Natural killer cell (primary cell): Measurements from ENCODE around the gene POU4F1. TPM values are rescaled to one million over a fixed set of nuclear protein-coding genes. Genes with fewer than 3 reads are reported as not detected.
A peak's percentile ranks its signal among the peaks of the same experiment; 100 is the strongest.

Experiments
- ATAC-seq, 3 donors: fragments of 150-1000 bp in 2 of 3; fragments of 200-7000 bp in 1 of 3; cut with Tn5 transposase; 1 replicate in 1 of 3; 2 replicates in 2 of 3; pipeline ENCODE4 v1.10.0; 2021; ENCODE audit warnings: mild to moderate bottlenecking in 2 of 3, moderate library complexity in 2 of 3
- DNase-seq, 2 donors: peaks; one replicate each; pipeline versions ENCODE4 v3.0.0 to v3.0.0-alpha.2; 2013 to 2021; ENCODE audit warnings: mixed read lengths in 1 of 2
- H3K27ac ChIP-seq: one replicate; pipeline ENCODE4 v1.5.1; 2013; ENCODE audit warnings: mild to moderate bottlenecking, low read length
- H3K27me3 ChIP-seq: one replicate; pipeline ENCODE4 v1.6.1; 2013; ENCODE audit warnings: low read length; ENCODE audit not compliant: control insufficient read depth, insufficient read depth
- H3K36me3 ChIP-seq: one replicate; pipeline ENCODE4 v1.6.1; 2013; ENCODE audit warnings: low read length; ENCODE audit not compliant: control insufficient read depth, insufficient read depth
- H3K4me1 ChIP-seq: one replicate; pipeline ENCODE4 v1.6.1; 2013; ENCODE audit warnings: low read length; ENCODE audit not compliant: control insufficient read depth, insufficient read depth
- H3K4me3 ChIP-seq: one replicate; pipeline ENCODE4 v1.5.1; 2013; ENCODE audit warnings: low read length
- H3K9me3 ChIP-seq: one replicate; pipeline ENCODE4 v1.6.1; 2013; ENCODE audit warnings: low read length; ENCODE audit not compliant: control insufficient read depth, insufficient read depth
- H3K27ac Mint-ChIP-seq, 2 donors: one replicate each; pipeline ENCODE4 v1.8.0; 2022; ENCODE audit warnings: mild to moderate bottlenecking in 2 of 2, mixed read lengths in 2 of 2, moderate library complexity in 1 of 2
- H3K27me3 Mint-ChIP-seq, 2 donors: one replicate each; pipeline ENCODE4 v1.8.0; 2022; ENCODE audit warnings: low read depth in 2 of 2, mixed read lengths in 2 of 2
- H3K36me3 Mint-ChIP-seq: one replicate; pipeline ENCODE4 v1.8.0; 2022; ENCODE audit warnings: mixed read lengths
- H3K4me1 Mint-ChIP-seq, 2 donors: one replicate each; pipeline ENCODE4 v1.8.0; 2022; ENCODE audit warnings: mixed read lengths in 2 of 2
- H3K4me3 Mint-ChIP-seq: one replicate; pipeline ENCODE4 v1.8.0; 2022; ENCODE audit warnings: mild to moderate bottlenecking, moderate library complexity, mixed read lengths
- H3K9me3 Mint-ChIP-seq, 2 donors: one replicate each; pipeline ENCODE4 v1.8.0; 2022; ENCODE audit warnings: mixed read lengths in 2 of 2
- CTCF ChIP-seq: fragments of 200-600 bp; IDR thresholded peaks from one replicate; pipeline ENCODE4 v1.8.0; 2022; ENCODE audit warnings: antibody characterized with exemption
- WGBS: methylation state at CpG from one replicate; pipeline ENCODE4 v1.1.7; 2013; ENCODE audit warnings: missing lambda C conversion rate; ENCODE audit not compliant: insufficient coverage; 5-methylcytosine and 5-hydroxymethylcytosine counted together
- intact Hi-C: fragments of 100-400 bp; cut with micrococcal nuclease; formaldehyde crosslinking; loops from one replicate; pipeline ENCODE4 v1.14.2; 2022
- total RNA-seq, 4 donors: library from RNA; stranded (reverse); fragments of 120-200 nt in 1 of 4; gene quantifications; one replicate each; pipeline versions ENCODE4 v1.2.3 to v1.2.4, GENCODE V29; 2013 to 2022

POU4F1 gene
- total RNA-seq, 3 donors from 2014 or later (not counting 1 experiment from before 2014, with no cell fraction given), result 0.10 TPM; not detected in 2

DNA sequence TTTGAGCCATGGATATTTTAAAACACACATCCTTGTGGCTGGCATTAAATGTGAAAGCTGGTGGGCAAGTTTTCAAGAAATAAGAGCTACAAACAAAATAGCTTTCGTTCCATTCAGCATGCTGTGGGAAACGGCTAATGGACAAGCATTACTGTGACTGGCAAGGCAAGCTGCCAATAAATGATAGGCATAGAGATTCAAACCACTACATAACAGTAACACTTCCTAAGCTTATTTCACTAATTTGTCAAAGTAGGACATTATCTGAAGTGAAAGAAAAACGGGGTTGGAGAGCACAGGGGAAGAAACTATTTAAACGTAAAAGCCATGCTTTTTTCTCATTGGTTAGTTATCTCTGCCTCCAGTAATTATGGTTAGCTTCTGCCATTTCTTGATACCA lies 29.6 kb upstream of the POU4F1 start:
- 95% methylated on average over 4 of the region's 4 CpGs for WGBS
- peaks cover 22% of the 10 kb centered on the region for H3K36me3 Mint-ChIP-seq
- peaks cover 64% of the 10 kb centered on the region for H3K36me3 ChIP-seq

DNA sequence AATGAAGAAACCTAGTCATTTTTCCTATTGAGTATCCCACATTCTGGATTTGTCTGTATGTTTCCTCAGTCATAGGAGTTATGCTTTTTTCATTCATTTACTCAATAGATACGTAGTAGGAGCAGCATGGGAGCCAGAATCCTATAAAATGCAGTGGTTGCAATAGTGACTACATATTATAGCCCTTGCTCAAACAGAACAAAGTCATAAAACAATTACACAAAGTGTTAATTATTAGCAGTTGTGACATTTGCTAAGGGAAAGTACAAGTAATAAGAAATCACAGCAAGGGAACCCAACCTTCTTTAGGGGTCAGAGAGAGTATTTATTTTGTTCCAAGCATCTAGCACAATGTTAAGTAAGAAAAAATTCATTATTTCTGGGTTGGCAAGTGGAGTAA lies 27.7 kb upstream of the POU4F1 start:
- Mint-ChIP-seq H3K27me3 (no peaks in the 10 kb centered on the region), H3K36me3 (peaks cover 22% of the 10 kb centered on the region), H3K27ac (peak overlapping the region in 1 of 2 donors; percentile 16), H3K4me1 (peaks cover 14 to 24% of the 10 kb centered on the region in 2 donors), H3K4me3 (no peak overlapping the region), H3K9me3 (no peaks in the 10 kb centered on the region)
- WGBS, result no CpG with 5 or more reads among the region's 1 CpG
- intact Hi-C loops, result no loop called here
- Histone ChIP-seq H3K27ac (no peak overlapping the region), H3K36me3 (peaks cover 52% of the 10 kb centered on the region), H3K4me1 (no peaks in the 10 kb centered on the region), H3K9me3 (no peaks in the 10 kb centered on the region), H3K4me3 (no peak overlapping the region), H3K27me3 (no peaks in the 10 kb centered on the region)
- no peak for ATAC-seq
- no peak for DNase-seq
- TF ChIP-seq CTCF, result no peak

More for the DNA sequence above, 29.6 kb upstream of the POU4F1 start:
- no peak overlapping the region for H3K27ac Mint-ChIP-seq
- H3K9me3 Mint-ChIP-seq, result no peaks in the 10 kb centered on the region
- Histone ChIP-seq H3K27me3 (no peaks in the 10 kb centered on the region), H3K4me1 (no peaks in the 10 kb centered on the region), H3K4me3 (no peak overlapping the region), H3K9me3 (no peaks in the 10 kb centered on the region), H3K27ac (no peak overlapping the region)
- no peak for ATAC-seq
- no peak overlapping the region for H3K4me3 Mint-ChIP-seq
- intact Hi-C loops, result no loop called here
- no peaks in the 10 kb centered on the region for H3K27me3 Mint-ChIP-seq
- peaks cover 16 to 22% of the 10 kb centered on the region in 2 donors for H3K4me1 Mint-ChIP-seq
- DNase-seq, result no peak
- no peak for TF ChIP-seq CTCF

DNA sequence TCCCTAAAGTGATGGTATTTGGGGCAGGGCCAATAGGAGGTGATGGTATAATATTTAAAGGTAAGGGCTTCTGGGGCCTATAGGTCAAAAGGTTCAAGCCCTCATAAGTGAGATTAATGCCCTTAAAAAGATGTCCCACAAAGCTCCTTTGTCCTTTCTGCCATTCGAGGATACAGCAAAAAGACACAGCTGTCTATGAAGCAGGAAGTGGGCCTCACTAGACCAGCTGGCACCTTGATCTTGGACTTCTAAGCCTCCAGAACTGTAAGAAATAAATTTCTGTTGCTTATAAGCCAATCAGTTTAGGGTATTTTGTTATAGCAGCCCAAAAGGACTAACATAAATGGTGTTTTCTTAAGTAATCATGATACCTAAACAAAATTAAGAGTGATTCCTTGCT lies 27.2 kb upstream of the POU4F1 start:
- H3K4me3 ChIP-seq, result no peak overlapping the region
- peaks cover 22% of the 10 kb centered on the region for H3K36me3 Mint-ChIP-seq
- no peak overlapping the region for H3K27ac Mint-ChIP-seq
- H3K4me1 ChIP-seq, result no peaks in the 10 kb centered on the region
- intact Hi-C loops, result no loop called here
- no peaks in the 10 kb centered on the region for H3K27me3 Mint-ChIP-seq
- peaks cover 20 to 29% of the 10 kb centered on the region in 2 donors for H3K4me1 Mint-ChIP-seq
- no peak overlapping the region for H3K27ac ChIP-seq
- H3K9me3 ChIP-seq, result no peaks in the 10 kb centered on the region
- DNase-seq (no peak), ATAC-seq (no peak)
- peaks cover 52% of the 10 kb centered on the region for H3K36me3 ChIP-seq
- TF ChIP-seq CTCF, result no peak
- no peaks in the 10 kb centered on the region for H3K27me3 ChIP-seq
- H3K9me3 Mint-ChIP-seq, result no peaks in the 10 kb centered on the region
- WGBS, result 71% methylated on average over 1 of the region's 1 CpG
- H3K4me3 Mint-ChIP-seq, result no peak overlapping the region

DNA sequence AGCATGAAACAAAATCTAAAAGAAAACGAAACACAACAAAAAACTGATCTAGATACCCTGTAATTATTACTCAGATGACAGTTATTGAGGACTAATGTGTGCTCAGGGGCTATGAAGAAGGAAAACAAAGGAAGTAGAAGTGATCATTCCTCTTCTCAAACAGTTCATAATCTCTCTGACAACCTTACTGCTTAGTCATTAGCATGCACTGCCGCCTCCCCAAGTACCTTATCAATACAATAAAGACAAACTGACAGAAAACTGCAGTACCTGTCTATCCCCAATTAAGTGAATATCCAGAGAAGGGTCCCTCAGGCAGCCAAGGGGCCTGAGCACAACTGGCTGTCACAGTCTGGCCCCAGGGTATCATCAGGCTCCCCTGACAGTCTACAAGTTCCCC lies 22.0 kb upstream of the POU4F1 start:
- no peak for ATAC-seq
- Histone ChIP-seq H3K27me3 (no peaks in the 10 kb centered on the region), H3K27ac (no peak overlapping the region), H3K4me3 (no peak overlapping the region), H3K9me3 (no peaks in the 10 kb centered on the region), H3K36me3 (peaks cover 18% of the 10 kb centered on the region), H3K4me1 (no peaks in the 10 kb centered on the region)
- H3K27ac Mint-ChIP-seq, result no peak overlapping the region
- H3K36me3 Mint-ChIP-seq, result peaks cover 6% of the 10 kb centered on the region
- no peak for DNase-seq
- no peaks in the 10 kb centered on the region for H3K27me3 Mint-ChIP-seq
- WGBS, result 90% methylated on average over 1 of the region's 2 CpGs
- TF ChIP-seq CTCF, result no peak
- no peaks in the 10 kb centered on the region for H3K9me3 Mint-ChIP-seq
- intact Hi-C loops, result no loop called here
- no peak overlapping the region for H3K4me3 Mint-ChIP-seq
- H3K4me1 Mint-ChIP-seq, result peaks cover 31 to 32% of the 10 kb centered on the region in 2 donors
